Activated CD4-positive, alpha-beta memory T cell treated with anti-CD3 and anti-CD28 coated beads, Interleukin-2, amount 10 ng/mL, durations not matched to agents 7 days and 5 days (primary cell): ENCODE results near the gene GLIPR1L2. TPM values are rescaled to one million over a fixed set of nuclear protein-coding genes. Genes with fewer than 3 reads are reported as not detected.

Experiments used
- CTCF ChIA-PET: fragments of 350-600 bp; sonication (Branson Sonifier 250); formaldehyde crosslinking; loops from one replicate; lab custom pipeline; 2021; ENCODE audit warnings: antibody characterized with exemption, inconsistent platforms; lab: Charles Lee
- POLR2A ChIA-PET: fragments of 350-600 bp; sonication (Branson Sonifier 250); formaldehyde crosslinking; loops from one replicate; lab custom pipeline; 2021; ENCODE audit warnings: antibody characterized with exemption; lab: Charles Lee
- DNase-seq: peaks from one replicate; pipeline ENCODE4 v3.0.0-alpha.2; 2020
- H3K27ac Mint-ChIP-seq: one replicate; pipeline ENCODE4 v1.8.0; 2021; ENCODE audit warnings: mild to moderate bottlenecking, mixed read lengths
- H3K27me3 Mint-ChIP-seq: one replicate; pipeline ENCODE4 v1.8.0; 2021; ENCODE audit warnings: mixed read lengths
- H3K36me3 Mint-ChIP-seq: one replicate; pipeline ENCODE4 v1.8.0; 2021; ENCODE audit warnings: low read depth, mixed read lengths
- H3K4me1 Mint-ChIP-seq: one replicate; pipeline ENCODE4 v1.8.0; 2021; ENCODE audit warnings: mixed read lengths
- H3K4me3 Mint-ChIP-seq: one replicate; pipeline ENCODE4 v1.8.0; 2021; ENCODE audit warnings: mild to moderate bottlenecking, mixed read lengths
- H3K9me3 Mint-ChIP-seq: one replicate; pipeline ENCODE4 v1.8.0; 2021; ENCODE audit warnings: mixed read lengths
- total RNA-seq, 2 experiments: library from RNA; stranded (reverse); gene quantifications; one replicate each; pipeline ENCODE4 v1.2.3, GENCODE V29; 2021

Gene GLIPR1L2
- total RNA-seq, 2 experiments from 2014 or later = 0.35 TPM; not detected in 1

DNA sequence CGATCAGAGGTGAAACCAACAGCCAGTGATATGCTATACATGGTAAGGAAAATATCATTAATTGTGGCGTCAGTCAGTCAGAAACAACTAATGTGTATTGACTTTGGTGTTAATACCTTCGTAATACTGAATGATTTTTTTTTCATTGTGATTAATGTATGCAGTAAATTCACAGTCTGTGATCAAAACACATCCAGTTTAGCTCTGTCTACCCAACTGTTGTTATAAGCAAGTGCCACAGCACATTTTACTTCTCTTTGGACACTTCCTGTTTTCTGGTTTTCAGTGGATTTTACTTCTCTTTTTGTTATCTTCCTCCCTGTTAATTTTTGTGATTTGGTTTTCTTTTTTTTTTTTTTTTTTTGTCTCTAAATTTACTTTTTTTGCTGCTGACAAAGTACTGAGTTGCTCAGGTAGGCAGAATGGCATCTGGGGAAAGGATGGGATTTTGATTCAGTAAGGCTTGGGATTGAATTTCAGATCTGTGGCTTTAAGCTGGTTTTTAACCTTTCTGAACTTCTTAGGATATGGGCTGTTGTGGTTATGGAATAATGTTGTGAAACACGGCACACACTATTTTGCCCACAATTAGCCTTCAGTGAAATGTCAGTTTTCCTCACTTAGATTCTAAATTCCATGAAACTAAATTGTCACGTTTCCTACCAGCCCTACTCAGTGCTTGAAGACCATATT, 90.3 kb downstream of the GLIPR1L2 start:
- Mint-ChIP-seq H3K9me3 (no peaks in the 10 kb centered on the region), H3K36me3 (peaks cover 27% of the 10 kb centered on the region), H3K27ac (peak overlapping the region; percentile 98), H3K4me3 (peak overlapping the region; percentile 87), H3K4me1 (peaks cover 74% of the 10 kb centered on the region), H3K27me3 (peaks cover 2% of the 10 kb centered on the region)
- CTCF ChIA-PET = interaction anchor here (0.7 to 4.4 kb wide), 9 partner anchors 22 to 556 kb away, joined by 3 to 29 read pairs (median 3); partner anchors contain the start of genes GLIPR1L1, GLIPR1L2 and PHLDA1
- no peak for DNase-seq
- POLR2A ChIA-PET = interaction anchor here (0.7 to 4.2 kb wide), 23 partner anchors 8 to 604 kb away, joined by 3 to 26 read pairs (median 4); partner anchors contain the start of genes GLIPR1L1, GLIPR1L2, KRR1 and NAP1L1

DNA sequence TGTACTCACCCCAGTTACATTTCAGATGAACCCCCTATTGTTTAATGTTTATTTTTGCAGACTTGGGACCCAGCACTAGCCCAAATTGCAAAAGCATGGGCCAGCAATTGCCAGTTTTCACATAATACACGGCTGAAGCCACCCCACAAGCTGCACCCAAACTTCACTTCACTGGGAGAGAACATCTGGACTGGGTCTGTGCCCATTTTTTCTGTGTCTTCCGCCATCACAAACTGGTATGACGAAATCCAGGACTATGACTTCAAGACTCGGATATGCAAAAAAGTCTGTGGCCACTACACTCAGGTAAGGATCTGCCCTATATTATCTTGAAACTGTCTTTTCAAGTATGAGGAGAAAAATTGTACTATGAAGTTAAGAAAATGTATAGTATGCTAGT, 90.9 kb downstream of the GLIPR1L2 start:
- POLR2A ChIA-PET = interaction anchor here (0.9 to 3.9 kb wide), 9 partner anchors 8 to 602 kb away, joined by 3 to 25 read pairs (median 8); partner anchors contain the start of genes GLIPR1L1, KRR1, NAP1L1 and PHLDA1

More for the DNA sequence above, 90.9 kb downstream of the GLIPR1L2 start:
- Mint-ChIP-seq H3K9me3 (no peaks in the 10 kb centered on the region), H3K36me3 (peaks cover 31% of the 10 kb centered on the region), H3K4me1 (peaks cover 77% of the 10 kb centered on the region), H3K27me3 (peaks cover 2% of the 10 kb centered on the region), H3K4me3 (peak overlapping the region; percentile 87), H3K27ac (peak overlapping the region; percentile 98)
- CTCF ChIA-PET = interaction anchor here (1.2 to 4.4 kb wide), 4 partner anchors 25 to 550 kb away, joined by 3 to 29 read pairs (median 8); partner anchors contain the start of genes GLIPR1L1, GLIPR1L2 and PHLDA1
- DNase-seq = no peak

Other genes with a start within 250 kb of the GLIPR1L2 start
- not detected for gene KCNC2, start 181.2 kb upstream of the GLIPR1L2 start, total RNA-seq
- gene CAPS2, start 60.8 kb upstream of the GLIPR1L2 start, total RNA-seq = 1 to 10 TPM; 3.6 to 4.1 TPM
- gene GLIPR1L1, start 56.4 kb upstream of the GLIPR1L2 start, total RNA-seq = not detected
- 10 to 100 TPM; 52.3 to 54.7 TPM for gene GLIPR1, start 89.7 kb downstream of the GLIPR1L2 start, total RNA-seq
- gene KRR1, start 120.5 kb downstream of the GLIPR1L2 start, total RNA-seq = 10 to 100 TPM; 61.8 to 67.2 TPM